VCaP (cell line): ENCODE measurements around the gene SEC14L3.

Experiments used
- H3K27ac ChIP-seq: fragments of 450-650 bp; 2 replicates; pipeline ENCODE4 v1.5.1; 2017
- TF ChIP-seq, protein P1 (sequence below): fragments of 450-650 bp; conservative IDR thresholded peaks from 2 replicates; pipeline ENCODE4 v1.5.1; 2017; ENCODE audit warnings: mild to moderate bottlenecking, moderate library complexity

SEC14L3 gene

DNA sequence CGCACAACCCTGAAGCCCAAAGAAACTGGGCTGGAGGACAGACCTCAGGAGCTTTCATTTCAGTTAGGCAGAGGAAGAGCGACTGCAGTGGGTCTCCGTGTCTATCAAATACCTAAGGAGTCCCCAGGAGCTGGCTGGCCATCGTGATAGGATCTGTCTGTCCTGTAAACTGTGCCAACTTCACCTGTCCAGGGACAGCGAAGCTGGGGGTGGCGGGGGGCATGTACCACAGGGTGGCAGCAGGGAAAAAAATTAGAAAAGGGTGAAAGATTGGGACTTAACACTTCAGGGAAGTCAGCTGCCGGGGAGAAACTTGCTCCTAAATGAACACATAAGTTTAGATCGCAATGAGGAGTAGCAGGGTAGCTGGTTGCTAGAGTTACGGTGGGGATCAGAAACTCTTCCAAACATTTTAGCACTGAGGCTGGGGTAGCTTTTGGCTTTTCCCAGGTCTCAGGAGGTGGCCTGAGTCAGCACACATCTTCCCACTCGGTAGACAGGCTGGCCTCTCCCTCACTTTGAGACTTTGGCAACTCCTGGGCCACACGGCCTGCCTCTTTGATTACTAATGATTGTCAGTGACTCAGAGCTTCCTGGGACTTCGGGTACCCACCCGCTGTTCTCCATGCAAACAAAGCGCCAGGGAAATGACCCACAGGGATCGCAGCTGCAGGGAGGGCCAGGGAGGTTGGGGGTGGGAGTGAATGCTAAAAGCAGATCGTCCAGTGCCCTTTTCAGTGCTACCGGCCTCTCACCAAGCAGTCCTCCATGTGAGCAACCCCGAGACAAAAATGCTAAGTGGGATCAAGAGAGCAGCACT is 49.1 kb downstream of the SEC14L3 start:
- TF ChIP-seq, protein P1, sequence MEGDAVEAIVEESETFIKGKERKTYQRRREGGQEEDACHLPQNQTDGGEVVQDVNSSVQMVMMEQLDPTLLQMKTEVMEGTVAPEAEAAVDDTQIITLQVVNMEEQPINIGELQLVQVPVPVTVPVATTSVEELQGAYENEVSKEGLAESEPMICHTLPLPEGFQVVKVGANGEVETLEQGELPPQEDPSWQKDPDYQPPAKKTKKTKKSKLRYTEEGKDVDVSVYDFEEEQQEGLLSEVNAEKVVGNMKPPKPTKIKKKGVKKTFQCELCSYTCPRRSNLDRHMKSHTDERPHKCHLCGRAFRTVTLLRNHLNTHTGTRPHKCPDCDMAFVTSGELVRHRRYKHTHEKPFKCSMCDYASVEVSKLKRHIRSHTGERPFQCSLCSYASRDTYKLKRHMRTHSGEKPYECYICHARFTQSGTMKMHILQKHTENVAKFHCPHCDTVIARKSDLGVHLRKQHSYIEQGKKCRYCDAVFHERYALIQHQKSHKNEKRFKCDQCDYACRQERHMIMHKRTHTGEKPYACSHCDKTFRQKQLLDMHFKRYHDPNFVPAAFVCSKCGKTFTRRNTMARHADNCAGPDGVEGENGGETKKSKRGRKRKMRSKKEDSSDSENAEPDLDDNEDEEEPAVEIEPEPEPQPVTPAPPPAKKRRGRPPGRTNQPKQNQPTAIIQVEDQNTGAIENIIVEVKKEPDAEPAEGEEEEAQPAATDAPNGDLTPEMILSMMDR: no peak

DNA sequence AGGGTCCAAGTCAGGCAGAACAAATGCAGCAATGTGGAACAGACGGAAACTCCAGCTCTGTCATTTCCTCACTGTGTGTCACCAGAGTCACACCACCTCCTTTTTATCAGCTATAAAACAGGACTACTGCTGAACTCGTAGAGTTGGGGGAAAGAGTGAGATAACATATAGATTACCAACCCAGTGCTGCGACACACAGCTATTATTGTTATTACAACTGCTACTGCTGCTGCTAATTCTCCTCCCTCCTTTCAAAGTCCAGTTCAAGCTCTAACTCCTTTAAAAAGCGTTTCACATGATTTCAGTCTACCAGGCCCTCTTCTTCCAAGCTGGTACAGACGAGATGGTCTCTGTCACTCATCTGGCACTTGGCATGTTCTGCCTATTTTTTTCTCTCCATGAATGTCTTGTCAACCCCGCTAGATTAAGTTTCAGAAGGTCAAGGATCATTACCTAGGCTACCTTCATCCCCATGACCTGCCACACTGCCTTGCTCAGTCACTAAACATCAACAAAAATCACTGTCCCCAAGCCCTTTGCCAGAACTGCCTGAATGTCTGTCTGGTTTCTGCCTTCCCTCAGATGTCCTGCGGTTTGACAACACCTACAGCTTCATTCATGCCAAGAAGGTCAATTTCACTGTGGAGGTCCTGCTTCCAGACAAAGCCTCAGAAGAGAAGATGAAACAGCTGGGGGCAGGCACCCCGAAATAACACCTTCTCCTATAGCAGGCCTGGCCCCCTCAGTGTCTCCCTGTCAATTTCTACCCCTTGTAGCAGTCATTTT is 49.9 kb downstream of the SEC14L3 start:
- H3K27ac ChIP-seq: peak overlapping the region; percentile 95
- TF ChIP-seq, protein P1: no peak

More for the DNA sequence above, 49.1 kb downstream of the SEC14L3 start:
- peak overlapping the region; percentile 95 for H3K27ac ChIP-seq

DNA sequence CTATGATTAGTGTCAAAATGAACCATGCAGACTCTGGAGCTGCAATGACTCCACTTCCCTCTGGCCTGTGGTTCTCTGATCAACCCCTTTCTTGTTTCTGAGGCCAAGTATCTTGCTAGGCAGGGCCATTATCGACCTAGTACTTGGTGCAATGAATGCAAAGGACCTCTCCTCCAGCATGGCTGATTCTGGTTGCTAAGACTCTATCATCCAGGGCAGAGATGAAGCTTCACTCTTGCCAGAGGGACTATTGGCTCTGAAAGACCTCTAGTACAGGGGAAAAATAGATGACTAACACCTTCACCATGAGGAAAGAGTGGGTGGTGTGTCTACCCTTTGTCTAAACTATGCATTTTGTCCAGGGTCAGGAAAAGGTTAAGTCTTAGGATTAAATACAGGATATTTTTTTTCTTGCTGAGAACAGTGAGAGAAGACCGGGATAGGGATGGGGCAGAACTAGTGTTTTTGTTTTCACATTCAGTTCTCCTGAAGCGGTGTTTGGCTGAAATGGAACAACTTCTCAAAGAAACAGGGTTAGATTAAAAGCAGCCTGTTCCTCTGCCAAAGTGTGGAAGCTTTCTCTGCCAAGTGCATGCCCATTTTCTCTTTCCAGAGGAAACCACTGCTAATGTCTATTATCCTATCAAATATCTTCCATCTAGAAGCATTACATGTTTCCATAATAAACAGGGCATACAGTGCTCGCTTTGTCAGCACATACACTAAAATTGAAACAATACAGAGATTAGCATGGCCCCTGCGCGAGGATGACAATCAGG is 51.3 kb downstream of the SEC14L3 start:
- peak overlapping the region; percentile 95 for H3K27ac ChIP-seq
- TF ChIP-seq, protein P1: no peak

DNA sequence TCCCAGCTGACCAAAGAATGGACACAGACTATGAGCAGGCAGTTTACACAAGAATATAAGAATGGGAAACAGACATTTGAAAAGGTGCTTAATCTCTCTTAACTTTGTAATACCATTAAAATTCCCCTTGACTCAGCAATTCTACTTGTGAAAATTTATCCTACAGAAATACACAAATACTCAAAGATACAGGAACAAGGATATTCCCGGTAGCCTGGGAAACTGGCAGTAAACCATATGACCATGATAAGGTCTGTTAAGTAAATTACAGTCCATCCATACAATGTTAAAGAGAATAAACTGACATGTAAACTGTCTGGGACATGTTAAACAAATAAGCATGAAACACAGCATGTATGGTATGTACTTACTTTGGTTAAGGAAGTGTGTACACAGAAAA is 55.0 kb downstream of the SEC14L3 start:
- TF ChIP-seq, protein P1: no peak
- peak overlapping the region; percentile 58 for H3K27ac ChIP-seq

DNA sequence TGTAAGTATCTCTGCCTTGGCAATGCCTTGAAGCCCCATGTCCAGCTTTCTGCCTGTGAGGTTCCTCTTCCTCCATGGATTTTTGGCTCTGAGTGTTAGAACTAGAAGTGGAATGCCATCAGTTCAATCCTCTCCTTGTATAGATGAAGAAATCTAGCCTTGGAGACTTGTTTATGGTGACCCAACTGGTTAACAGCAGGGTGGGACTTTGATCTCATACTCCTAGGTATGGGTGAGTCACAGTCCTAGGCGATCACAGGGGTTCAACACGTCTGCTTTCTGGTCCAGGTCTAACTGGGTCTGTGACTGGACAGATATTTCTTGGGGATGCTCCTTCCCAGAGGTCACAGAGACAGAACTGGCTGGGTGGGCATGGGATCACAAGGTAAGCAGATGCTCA is 55.4 kb downstream of the SEC14L3 start:
- TF ChIP-seq, protein P1: no peak
- H3K27ac ChIP-seq: peak overlapping the region; percentile 58

DNA sequence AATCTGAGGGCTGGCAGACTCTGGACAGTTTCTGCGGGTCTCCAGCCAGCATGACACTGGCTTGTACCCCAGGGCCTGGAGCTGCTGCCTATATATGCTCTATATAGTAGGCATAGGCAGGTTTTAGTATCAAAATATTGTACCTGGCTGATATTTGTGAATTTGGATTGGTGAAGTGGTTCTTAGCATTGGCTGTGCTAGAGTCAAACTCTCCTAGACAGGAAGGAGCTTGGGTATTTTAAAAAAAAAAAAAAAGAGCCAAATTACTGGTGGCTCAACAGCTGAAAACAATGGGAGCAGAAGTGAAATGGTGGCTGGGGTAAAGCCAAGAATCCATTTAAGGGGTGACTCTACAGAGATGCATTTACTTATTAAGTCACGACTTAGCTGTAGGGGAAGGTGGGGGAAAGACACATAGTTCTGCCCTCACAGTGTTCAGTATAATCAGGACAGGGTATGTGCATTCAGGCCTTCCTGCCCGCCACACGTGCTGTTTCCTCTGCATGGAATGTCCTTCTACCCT is 57.2 kb downstream of the SEC14L3 start:
- no peak overlapping the region; the same call in 1 of the 2 replicates for H3K27ac ChIP-seq
- TF ChIP-seq, protein P1: no peak
